ENCODE results near the gene ZNF408.
A peak's percentile ranks its signal among the peaks of the same experiment; 100 is the strongest.
"Not testable (repeated sequence)": the region's sequence is repeated elsewhere in the genome, so short reads cannot be mapped to it uniquely, and the experiment has no call there.

Gene ZNF408

GRCh38 chr11:46710821-46711269 is 10.0 kb downstream of the ZNF408 start:
- H3K4me3 Mint-ChIP-seq: no peak overlapping the region
- TF ChIP-seq CTCF (IDR thresholded peaks at IDR 0.05): no peak
- peaks cover 4% of the 10 kb centered on the region for H3K36me3 Mint-ChIP-seq (ENCODE audit: low read depth)
- no peak for DNase-seq
- peak overlapping the region; percentile 80 for H3K27ac Mint-ChIP-seq
- peaks cover 4% of the 10 kb centered on the region for H3K27me3 Mint-ChIP-seq (ENCODE audit: low read depth, poor library complexity)
- H3K4me1 Mint-ChIP-seq: no peaks in the 10 kb centered on the region
- H3K9me3 Mint-ChIP-seq: no peaks in the 10 kb centered on the region

GRCh38 chr11:46711303-46711702 is 10.5 kb downstream of the ZNF408 start:
- no peak overlapping the region for H3K4me3 Mint-ChIP-seq
- no peaks in the 10 kb centered on the region for H3K4me1 Mint-ChIP-seq
- H3K27me3 Mint-ChIP-seq (ENCODE audit: low read depth, poor library complexity): peaks cover 4% of the 10 kb centered on the region

DNA sequence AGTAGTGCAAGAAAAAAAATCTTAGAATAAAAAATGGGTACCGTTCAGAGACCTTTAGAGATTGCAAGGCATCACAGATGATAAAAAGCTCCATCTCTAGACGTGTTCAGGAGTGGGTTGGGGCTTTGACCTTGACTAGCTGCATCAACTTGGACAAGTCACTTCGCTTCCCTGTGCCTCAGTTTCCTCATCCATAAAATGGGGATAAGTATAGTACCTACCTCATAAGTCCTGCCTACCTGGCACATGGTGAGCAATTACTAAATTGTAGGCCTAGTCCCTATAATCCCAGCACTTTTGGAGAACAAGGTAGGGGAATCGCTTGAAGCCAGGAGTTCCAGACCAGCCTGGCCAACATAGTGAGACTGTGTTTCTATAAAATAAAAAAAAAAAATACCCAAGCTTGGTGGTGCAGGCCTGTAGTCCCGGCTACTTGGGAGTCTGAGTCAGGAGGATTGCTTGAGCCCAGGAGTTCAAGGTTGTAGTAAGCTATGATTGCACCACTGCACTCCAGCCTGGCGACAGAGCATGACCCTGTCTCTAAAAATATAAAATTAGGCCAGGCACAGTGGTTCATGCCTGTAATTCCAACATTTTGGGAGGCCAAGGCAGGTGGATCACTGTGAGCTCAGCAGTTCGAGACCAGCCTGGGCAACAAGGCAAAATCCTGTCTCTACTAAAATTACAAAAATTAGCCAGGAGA is 12.2 kb downstream of the ZNF408 start:
- H3K27ac Mint-ChIP-seq: no peak overlapping the region
- H3K9me3 Mint-ChIP-seq: no peaks in the 10 kb centered on the region

More at GRCh38 chr11:46711303-46711702, 10.5 kb downstream of the ZNF408 start:
- TF ChIP-seq CTCF (IDR thresholded peaks at IDR 0.05): no peak
- Mint-ChIP-seq H3K9me3 (no peaks in the 10 kb centered on the region), H3K27ac (peak overlapping the region; percentile 80), H3K36me3 (ENCODE audit: low read depth) (peaks cover 4% of the 10 kb centered on the region)
- no peak for DNase-seq

GRCh38 chr11:46717825-46718154 is 17.0 kb downstream of the ZNF408 start:
- not testable (repeated sequence) for H3K4me3 Mint-ChIP-seq; H3K27ac Mint-ChIP-seq; H3K9me3 Mint-ChIP-seq; H3K27me3 Mint-ChIP-seq (ENCODE audit: low read depth, poor library complexity); DNase-seq; H3K36me3 Mint-ChIP-seq (ENCODE audit: low read depth)
- H3K4me1 Mint-ChIP-seq: peaks cover 23% of the 10 kb centered on the region

More for the DNA sequence above, 12.2 kb downstream of the ZNF408 start:
- Mint-ChIP-seq H3K4me3 (no peak overlapping the region), H3K27me3 (ENCODE audit: low read depth, poor library complexity) (peaks cover 4% of the 10 kb centered on the region), H3K4me1 (no peaks in the 10 kb centered on the region), H3K36me3 (ENCODE audit: low read depth) (no peaks in the 10 kb centered on the region)
- no peak for DNase-seq
- no peak for TF ChIP-seq CTCF (IDR thresholded peaks at IDR 0.05)

GRCh38 chr11:46718155-46719019 is 17.6 kb downstream of the ZNF408 start:
- no peak overlapping the region for H3K27ac Mint-ChIP-seq
- no peak for DNase-seq
- H3K27me3 Mint-ChIP-seq (ENCODE audit: low read depth, poor library complexity): no peaks in the 10 kb centered on the region
- H3K9me3 Mint-ChIP-seq: no peaks in the 10 kb centered on the region
- H3K4me3 Mint-ChIP-seq: no peak overlapping the region
- no peak for TF ChIP-seq CTCF (IDR thresholded peaks at IDR 0.05)
- no peaks in the 10 kb centered on the region for H3K36me3 Mint-ChIP-seq (ENCODE audit: low read depth)
- H3K4me1 Mint-ChIP-seq: peaks cover 25% of the 10 kb centered on the region

- no peak for TF ChIP-seq CTCF (IDR thresholded peaks at IDR 0.05)
- no peaks in the 10 kb centered on the region for H3K36me3 Mint-ChIP-seq (ENCODE audit: low read depth)
- H3K27me3 Mint-ChIP-seq (ENCODE audit: low read depth, poor library complexity): peaks cover 3% of the 10 kb centered on the region
- peaks cover 28% of the 10 kb centered on the region for H3K4me1 Mint-ChIP-seq
- no peaks in the 10 kb centered on the region for H3K9me3 Mint-ChIP-seq
- H3K27ac Mint-ChIP-seq: no peak within 1 kb of the TSS
- DNase-seq: no peak
- H3K4me3 Mint-ChIP-seq: no peak within 1 kb of the TSS
These were observed 18.3 kb downstream of the ZNF408 start, which contains the start of gene F2 for GRCh38 chr11:46719048-46719542. Gene F2 (plus strand): TSS chr11:46719213. CDS start chr11:46719236, 23 bp downstream.
